OCI-LY7 (cell line): ENCODE results near the gene GLI3. TPM values are rescaled to one million over a fixed set of nuclear protein-coding genes. Genes with fewer than 3 reads are reported as not detected.

Experiments used
- BruUV-seq: library from RNA; stranded (reverse); fragments of 400-500 nt; replicated peaks from 2 replicates; lab custom pipeline; 2021; lab: Mats Ljungman, UMichigan
- CTCF ChIA-PET: fragments of 300-600 bp; sonication (Branson Sonifier 250); formaldehyde crosslinking; loops from one replicate; lab custom pipeline; 2022; ENCODE audit warnings: antibody characterized with exemption; ENCODE audit not compliant: unreplicated experiment; lab: Charles Lee
- POLR2A ChIA-PET: fragments of 300-600 bp; sonication (Branson Sonifier 250); formaldehyde crosslinking; loops from one replicate; lab custom pipeline; 2022; ENCODE audit warnings: antibody characterized with exemption; lab: Charles Lee
- DNase-seq: peaks from one replicate; pipeline ENCODE4 v3.0.0-alpha.2; 2015; ENCODE audit warnings: low spot score
- H2AFZ ChIP-seq: fragments of 200-600 bp; sonication (generic), shearing (Covaris generic); 2 replicates; pipeline ENCODE4 v1.6.1; 2014; ENCODE audit warnings: mild to moderate bottlenecking, antibody characterized with exemption, low read length, moderate library complexity
- H3K27ac ChIP-seq: fragments of 200-600 bp; sonication (generic); 2 replicates; pipeline ENCODE4 v1.5.1; 2014; ENCODE audit warnings: mixed run types, low read depth, mild to moderate bottlenecking, moderate library complexity, low read length, inconsistent platforms; ENCODE audit not compliant: poor library complexity, severe bottlenecking
- H3K36me3 ChIP-seq: fragments of 200-600 bp; sonication (generic); 2 replicates; pipeline ENCODE4 v1.6.1; 2014; ENCODE audit warnings: mild to moderate bottlenecking, antibody characterized with exemption, low read length, moderate library complexity, mixed read lengths; ENCODE audit not compliant: insufficient read depth
- H3K4me1 ChIP-seq: fragments of 200-600 bp; sonication (generic); 2 replicates; pipeline ENCODE4 v1.5.1; 2014; ENCODE audit warnings: mild to moderate bottlenecking, low read length; ENCODE audit not compliant: insufficient read depth, poor library complexity, severe bottlenecking
- H3K4me2 ChIP-seq: fragments of 200-600 bp; sonication (generic); 2 replicates; pipeline ENCODE4 v1.6.1; 2014; ENCODE audit warnings: mild to moderate bottlenecking, low read length
- H3K4me3 ChIP-seq: fragments of 200-600 bp; sonication (generic); 2 replicates; pipeline ENCODE4 v1.5.1; 2014; ENCODE audit warnings: mild to moderate bottlenecking, low read depth, low read length; ENCODE audit not compliant: poor library complexity, severe bottlenecking
- H3K79me2 ChIP-seq: fragments of 200-600 bp; sonication (generic); 2 replicates; pipeline ENCODE4 v1.6.1; 2016; ENCODE audit warnings: low read depth, mild to moderate bottlenecking, low read length, moderate library complexity, mixed read lengths; ENCODE audit not compliant: insufficient read depth
- H3K9me2 ChIP-seq: fragments of 200-600 bp; sonication (generic); 2 replicates; pipeline ENCODE4 v1.6.1; 2016; ENCODE audit warnings: mild to moderate bottlenecking, low read length, mixed read lengths; ENCODE audit not compliant: insufficient read depth
- H3K9me3 ChIP-seq: fragments of 200-600 bp; sonication (generic); 2 replicates; pipeline ENCODE4 v1.6.1; 2014; ENCODE audit warnings: mild to moderate bottlenecking, mixed run types, low read length, mixed read lengths
- H4K20me1 ChIP-seq: fragments of 200-600 bp; sonication (generic); 2 replicates; pipeline ENCODE4 v1.6.1; 2014; ENCODE audit warnings: mild to moderate bottlenecking, antibody characterized with exemption, low read length, moderate library complexity, mixed read lengths; ENCODE audit not compliant: insufficient read depth
- CTCF ChIP-seq: fragments of 200-600 bp; sonication (generic); conservative IDR thresholded peaks from 2 replicates; pipeline ENCODE4 v1.5.1; 2014; ENCODE audit warnings: mild to moderate bottlenecking, antibody characterized with exemption, low read length, moderate library complexity, mixed read lengths
- EZH2phosphoT487 ChIP-seq: fragments of 200-600 bp; sonication (generic); IDR thresholded peaks from 2 replicates; pipeline ENCODE4 v1.6.1; 2018; ENCODE audit warnings: low read depth, borderline replicate concordance, mild to moderate bottlenecking, mixed run types, antibody characterized with exemption, low read length, moderate library complexity, mixed read lengths
- intact Hi-C: fragments of 100-400 bp; cut with micrococcal nuclease; formaldehyde crosslinking; loops from one replicate; pipeline ENCODE4 v1.10.0; 2022; ENCODE audit not compliant: unreplicated experiment
- total RNA-seq, 2 experiments: library from RNA; depleted of rRNA in 1 of 2; stranded (reverse); fragments of >200 nt in 1 of 2; shearing (Covaris generic) in 1 of 2; gene quantifications; 2 replicates each; pipeline ENCODE4 v1.2.3, GENCODE V29; 2014 to 2022

Gene GLI3
- total RNA-seq, 2 experiments from 2014 or later: not detected

- Histone ChIP-seq H3K79me2 (no peaks in the 10 kb centered on the region), H4K20me1 (no peaks in the 10 kb centered on the region), H2AFZ (no peak overlapping the region), H3K9me2 (no peaks in the 10 kb centered on the region), H3K4me1 (no peaks in the 10 kb centered on the region), H3K27ac (no peak overlapping the region), H3K4me2 (no peak overlapping the region), H3K4me3 (no peak overlapping the region), H3K9me3 (no peaks in the 10 kb centered on the region), H3K36me3 (no peaks in the 10 kb centered on the region)
- TF ChIP-seq CTCF: no peak
- no peak for TF ChIP-seq EZH2phosphoT487
- ChIA-PET CTCF (no interaction called here), POLR2A (no interaction called here)
- no peak for DNase-seq
- intact Hi-C loops: no loop called here
- BruUV-seq: no TSS peak
Measured at GRCh38 chr7:42213093-42213492, 23.9 kb downstream of the GLI3 start.

GRCh38 chr7:42212541-42213090 lies 24.4 kb downstream of the GLI3 start:
- no TSS peak for BruUV-seq
- ChIA-PET CTCF (no interaction called here), POLR2A (interaction anchor here (0.5 kb wide), 1 partner anchor 118 kb away, joined by 3 read pairs; no protein-coding TSS in a partner anchor)
- H3K36me3 ChIP-seq: no peaks in the 10 kb centered on the region
- H3K4me1 ChIP-seq: no peaks in the 10 kb centered on the region
- intact Hi-C loops: no loop called here
- no peaks in the 10 kb centered on the region for H3K79me2 ChIP-seq
- H2AFZ ChIP-seq: no peak overlapping the region
- H3K4me3 ChIP-seq: no peak overlapping the region
- H3K9me2 ChIP-seq: no peaks in the 10 kb centered on the region
- TF ChIP-seq CTCF (no peak), EZH2phosphoT487 (no peak)
- no peak for DNase-seq
- H3K9me3 ChIP-seq: no peaks in the 10 kb centered on the region
- H3K4me2 ChIP-seq: no peak overlapping the region
- H3K27ac ChIP-seq: no peak overlapping the region
- H4K20me1 ChIP-seq: no peaks in the 10 kb centered on the region

GRCh38 chr7:42211938-42212337 lies 25.1 kb downstream of the GLI3 start:
- no peak for DNase-seq
- Histone ChIP-seq H2AFZ (no peak overlapping the region), H3K4me3 (no peak overlapping the region), H3K4me1 (no peaks in the 10 kb centered on the region), H3K9me3 (no peaks in the 10 kb centered on the region), H3K4me2 (no peak overlapping the region), H3K9me2 (no peaks in the 10 kb centered on the region), H3K27ac (no peak overlapping the region), H3K79me2 (no peaks in the 10 kb centered on the region), H3K36me3 (no peaks in the 10 kb centered on the region), H4K20me1 (no peaks in the 10 kb centered on the region)
- no TSS peak for BruUV-seq
- intact Hi-C loops: no loop called here
- POLR2A ChIA-PET: interaction anchor here (0.5 kb wide), 1 partner anchor 117 kb away, joined by 3 read pairs; no protein-coding TSS in a partner anchor
- CTCF ChIA-PET: no interaction called here
- no peak for TF ChIP-seq CTCF
- no peak for TF ChIP-seq EZH2phosphoT487
